Stimulated activated CD4-positive, alpha-beta T cell treated with anti-CD3 and anti-CD28 coated beads, Interleukin-2, amount 100 ng/mL, for 4 hours (primary cell): Measurements from ENCODE around the gene GAREM1.

Source experiments
- DNase-seq: peaks from one replicate; pipeline ENCODE4 v3.0.0-alpha.2; 2020; ENCODE audit warnings: low read depth

GAREM1 gene

GRCh38 chr18:32459361-32460101, 11.2 kb downstream of the GAREM1 start:
- DNase-seq: no peak

DNA sequence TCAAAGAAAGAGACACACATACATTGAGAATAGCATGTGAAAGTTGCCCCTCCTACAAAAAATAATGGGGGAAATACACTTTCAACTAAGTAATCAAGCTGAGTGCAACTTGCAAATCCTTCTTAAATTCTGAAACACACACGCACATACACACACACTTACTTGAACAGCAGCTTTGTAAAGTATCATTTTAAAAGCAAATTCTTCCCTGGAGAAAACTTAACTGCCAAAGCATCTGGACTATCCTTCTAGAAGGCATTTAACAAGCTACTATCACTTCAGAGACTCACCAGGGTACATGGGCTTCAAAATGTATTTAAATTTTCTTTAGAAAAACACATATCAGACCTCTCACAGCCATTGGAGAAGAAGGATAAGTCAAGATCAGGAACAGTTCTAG, 15.3 kb downstream of the GAREM1 start:
- DNase-seq: no peak

DNA sequence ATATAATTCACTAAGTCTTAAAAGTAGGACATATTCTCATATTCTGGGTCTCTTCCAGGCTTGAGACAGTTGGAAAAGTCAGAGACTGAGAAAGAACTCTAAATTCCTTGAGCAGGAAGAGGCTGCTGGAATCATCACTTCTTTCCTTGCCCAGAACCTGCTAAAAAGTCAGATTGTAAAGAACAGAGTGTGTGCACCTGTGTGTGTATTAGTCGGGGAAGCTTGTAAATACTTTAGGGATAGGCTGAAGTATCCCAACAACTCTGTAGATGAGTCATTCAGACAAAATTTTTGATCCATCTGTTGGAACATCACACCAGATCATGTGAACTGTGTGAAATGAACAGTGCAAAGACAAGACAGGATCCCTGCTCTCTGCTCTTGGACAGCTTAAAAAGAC, 16.1 kb downstream of the GAREM1 start:
- no peak for DNase-seq

GRCh38 chr18:32450874-32451273, 19.8 kb downstream of the GAREM1 start:
- DNase-seq: no peak

DNA sequence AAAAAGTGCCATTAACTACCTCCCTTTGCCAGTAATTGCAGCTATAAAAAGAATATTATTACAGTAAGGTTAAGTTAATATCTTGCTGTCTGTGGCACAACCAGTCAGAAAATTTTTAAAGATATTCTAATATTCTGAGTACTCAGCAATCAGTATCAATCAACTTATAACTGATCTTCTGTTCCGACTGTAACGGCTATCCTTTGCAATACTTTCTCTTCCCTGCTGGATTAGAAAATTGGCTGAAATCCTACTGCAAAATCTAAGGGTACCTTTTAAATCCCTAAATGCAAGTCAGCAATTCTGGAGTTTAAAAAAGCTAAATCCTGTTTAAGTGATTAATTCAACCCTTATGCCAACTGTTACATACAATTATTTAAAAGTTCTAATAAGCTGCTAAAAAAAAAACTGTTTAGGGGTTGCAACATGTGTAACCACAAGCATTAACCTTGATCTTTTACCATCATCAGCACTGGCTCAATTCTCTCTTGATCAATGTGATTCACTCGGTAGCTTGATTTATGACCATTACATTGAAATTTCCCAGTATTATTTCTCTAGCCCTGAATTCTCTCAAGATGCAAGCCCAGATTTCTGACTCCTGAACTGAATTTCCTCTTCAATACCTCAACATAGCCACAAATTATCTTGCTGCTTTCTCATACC, 20.5 kb downstream of the GAREM1 start:
- no peak for DNase-seq

DNA sequence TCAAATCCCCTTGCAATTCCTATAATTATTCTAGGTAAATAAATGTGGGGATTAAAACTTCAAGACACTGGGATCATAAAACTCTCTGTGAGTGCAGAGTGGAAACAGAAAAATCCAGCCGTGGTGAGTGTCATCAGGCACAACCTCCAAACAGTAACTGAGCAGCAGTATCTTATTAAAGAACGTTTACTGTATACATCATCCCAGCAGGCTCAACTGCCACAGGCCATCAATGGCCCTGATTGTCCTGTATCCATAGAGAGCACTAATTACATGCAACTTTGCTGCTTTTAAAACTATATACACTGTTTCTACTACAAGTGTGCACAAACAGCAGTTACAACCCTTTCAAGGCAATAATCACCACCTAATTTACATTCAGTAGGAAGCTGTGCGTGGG, 23.9 kb downstream of the GAREM1 start:
- DNase-seq: no peak

- no peak for DNase-seq
These were observed 24.8 kb downstream of the GAREM1 start for GRCh38 chr18:32445846-32446245.

GRCh38 chr18:32443706-32444215, 26.9 kb downstream of the GAREM1 start:
- DNase-seq: no peak

DNA sequence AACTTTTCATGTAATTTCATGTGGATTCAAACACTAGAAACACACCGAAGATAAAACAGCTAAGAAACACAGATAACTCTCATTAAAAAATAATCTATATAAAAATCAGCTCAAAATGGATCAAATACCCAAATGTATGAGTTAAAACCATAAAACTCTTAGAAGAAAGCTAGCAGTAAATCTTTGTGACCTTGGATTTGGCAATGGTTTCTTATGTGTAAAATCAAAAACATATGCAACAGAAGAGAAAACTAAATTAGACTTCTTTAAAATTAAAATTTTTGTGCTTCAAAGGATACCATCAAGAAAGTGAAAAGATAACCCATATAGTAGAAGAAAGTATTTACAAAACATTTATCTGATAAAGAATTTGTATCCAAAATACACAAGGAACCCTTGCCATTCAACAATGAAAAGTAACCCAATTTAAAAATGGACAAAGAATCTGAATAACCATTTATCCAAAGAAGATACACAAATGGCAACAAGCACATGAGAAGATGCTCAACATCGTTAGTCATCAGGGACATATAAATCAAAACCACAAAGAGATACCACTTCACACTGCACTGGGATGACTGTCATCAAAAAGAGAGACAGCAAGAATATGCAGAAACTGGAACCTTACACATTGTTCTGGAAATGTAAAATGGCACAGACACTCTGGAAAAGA, 27.5 kb downstream of the GAREM1 start:
- DNase-seq: no peak

- DNase-seq: no peak
These were observed 28.1 kb downstream of the GAREM1 start for GRCh38 chr18:32442575-32442974.

- no peak for DNase-seq
These were observed 29.1 kb downstream of the GAREM1 start for GRCh38 chr18:32441533-32441932.

- no peak for DNase-seq
These were observed 30.2 kb downstream of the GAREM1 start for GRCh38 chr18:32440518-32440917.

DNA sequence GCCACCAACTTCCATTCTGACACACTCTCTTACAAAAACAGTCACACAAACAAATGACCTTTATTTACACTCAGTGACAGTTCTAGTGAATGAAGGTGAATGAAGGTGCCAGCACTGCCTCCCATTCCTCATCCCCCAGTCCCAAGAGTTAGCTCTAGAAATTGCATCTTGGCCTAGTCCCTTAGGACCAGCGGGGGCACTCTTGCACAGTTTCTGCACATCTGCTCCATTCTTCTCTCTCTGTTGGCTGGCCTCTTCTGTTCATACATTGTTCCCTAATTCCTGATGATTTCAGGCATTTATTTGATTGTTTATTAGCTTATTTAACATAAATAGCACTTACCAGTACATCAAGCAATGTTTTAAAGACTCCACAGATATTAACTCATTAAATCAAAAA, 30.9 kb downstream of the GAREM1 start:
- no peak for DNase-seq

DNA sequence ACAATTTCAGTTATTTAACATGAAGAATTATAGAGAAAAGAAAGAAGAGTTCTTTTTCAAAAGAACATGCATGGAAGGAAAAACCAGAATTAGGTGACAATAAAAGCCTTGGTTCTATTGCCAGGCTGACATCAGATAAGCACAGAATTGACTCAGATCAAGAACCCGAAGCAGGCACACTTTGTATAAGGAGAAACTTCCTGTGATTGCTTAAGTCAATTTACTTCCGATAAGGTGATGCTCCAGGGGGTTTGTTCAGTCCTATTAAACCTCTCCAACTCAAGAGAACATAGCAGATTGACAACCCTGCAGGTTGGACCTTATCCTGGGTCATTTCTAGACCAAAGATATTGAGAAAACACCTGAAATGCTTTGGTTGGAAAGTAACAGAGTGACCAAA, 31.4 kb downstream of the GAREM1 start:
- DNase-seq: no peak

- no peak for DNase-seq
These were observed 32.5 kb downstream of the GAREM1 start for GRCh38 chr18:32438173-32438572.

- DNase-seq: no peak
These were observed 33.4 kb downstream of the GAREM1 start for GRCh38 chr18:32437100-32437834.

GRCh38 chr18:32435631-32436500, 34.8 kb downstream of the GAREM1 start:
- no peak for DNase-seq

DNA sequence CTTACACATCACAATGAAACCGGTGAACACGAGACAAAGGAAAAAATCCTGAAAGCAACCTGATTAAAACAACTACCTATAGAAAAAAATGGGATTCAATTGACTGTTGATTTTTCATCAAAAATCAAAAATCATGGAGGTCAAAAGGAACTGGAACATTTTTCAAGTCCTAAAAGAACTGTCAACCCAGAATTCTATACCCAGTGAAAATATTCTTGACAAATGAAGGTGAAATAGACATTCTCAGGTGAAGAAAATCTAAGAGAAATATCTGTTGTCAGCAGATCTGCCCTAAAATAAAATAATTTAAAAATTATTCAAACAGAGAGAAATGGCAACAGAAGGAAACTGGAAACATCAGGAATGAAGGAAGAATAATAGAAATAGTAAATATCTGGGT, 38.9 kb downstream of the GAREM1 start:
- DNase-seq: no peak

DNA sequence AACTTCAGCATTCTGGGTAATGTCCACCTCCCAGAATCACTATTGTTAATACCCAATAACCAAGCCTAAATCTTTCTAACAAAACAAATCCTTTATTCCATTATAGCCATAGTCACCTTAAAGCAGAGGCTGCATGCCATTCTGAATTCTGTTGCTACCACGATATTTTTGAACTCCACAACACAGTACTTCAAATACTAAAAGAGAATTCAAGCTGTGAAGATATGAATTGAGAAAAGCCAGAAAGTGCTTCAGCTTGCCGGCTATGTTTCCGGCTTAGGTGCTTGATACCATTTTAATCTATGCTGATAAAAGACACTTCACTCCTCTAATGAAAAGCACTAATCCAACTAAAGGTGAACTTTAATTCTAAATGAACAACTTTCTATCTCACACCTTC, 41.3 kb downstream of the GAREM1 start:
- DNase-seq: no peak

- no peak for DNase-seq
These were observed 43.4 kb downstream of the GAREM1 start for GRCh38 chr18:32427084-32427900.

DNA sequence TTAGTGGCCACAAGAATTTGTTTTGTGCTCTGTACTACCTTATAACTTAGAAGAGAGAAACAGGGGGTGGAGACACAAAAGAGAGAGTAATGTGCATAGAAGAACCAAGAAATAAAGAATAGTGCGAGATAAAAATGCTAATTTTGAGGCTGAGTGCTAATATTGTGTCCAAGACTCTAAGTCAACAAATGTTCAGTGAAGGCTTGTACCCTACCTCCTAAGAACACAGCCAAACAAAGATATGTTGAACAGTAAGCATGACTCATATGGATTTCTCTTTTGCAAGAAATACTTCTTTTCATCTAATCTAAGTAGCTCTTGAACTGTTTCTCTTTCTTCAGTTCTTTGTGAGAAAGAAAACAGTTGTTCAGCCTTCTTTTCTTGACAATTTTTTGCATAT, 45.2 kb downstream of the GAREM1 start:
- no peak for DNase-seq
